AG08396 (cell line): Measurements from ENCODE around the gene GOLGA3.
"Not testable (repeated sequence)": the region's sequence is repeated elsewhere in the genome, so short reads cannot be mapped to it uniquely, and the experiment has no call there.

Experiments
- DNase-seq: peaks from one replicate; pipeline ENCODE4 v3.0.0; 2012; ENCODE audit warnings: low spot score, mixed read lengths

The GOLGA3 gene

GRCh38 chr12:132809391-132809790 lies 19.3 kb downstream of the GOLGA3 start:
- DNase-seq: not testable (repeated sequence)

- DNase-seq: no peak
Measured at GRCh38 chr12:132807295-132808092, 21.2 kb downstream of the GOLGA3 start.

GRCh38 chr12:132806857-132807256 lies 21.8 kb downstream of the GOLGA3 start:
- DNase-seq: no peak

GRCh38 chr12:132804426-132804861 lies 24.2 kb downstream of the GOLGA3 start:
- no peak for DNase-seq

GRCh38 chr12:132803888-132804287 lies 24.8 kb downstream of the GOLGA3 start:
- no peak for DNase-seq

GRCh38 chr12:132803125-132803524 lies 25.5 kb downstream of the GOLGA3 start:
- DNase-seq: no peak

GRCh38 chr12:132801741-132802140 lies 26.9 kb downstream of the GOLGA3 start:
- no peak for DNase-seq

GRCh38 chr12:132798836-132799235 lies 29.8 kb downstream of the GOLGA3 start:
- no peak for DNase-seq

GRCh38 chr12:132797820-132798570 lies 30.7 kb downstream of the GOLGA3 start:
- no peak for DNase-seq

- DNase-seq: no peak
Measured at GRCh38 chr12:132795847-132796246, 32.8 kb downstream of the GOLGA3 start.

GRCh38 chr12:132791940-132792339 lies 36.7 kb downstream of the GOLGA3 start:
- not testable (repeated sequence) for DNase-seq

GRCh38 chr12:132789099-132789471 lies 39.6 kb downstream of the GOLGA3 start:
- no peak for DNase-seq

GRCh38 chr12:132788375-132789098 lies 40.1 kb downstream of the GOLGA3 start:
- DNase-seq: peak; percentile 66

GRCh38 chr12:132787877-132788276 lies 40.8 kb downstream of the GOLGA3 start:
- DNase-seq: no peak

- DNase-seq: no peak
Measured at GRCh38 chr12:132786192-132786591, 42.5 kb downstream of the GOLGA3 start.

GRCh38 chr12:132784580-132784979 lies 44.1 kb downstream of the GOLGA3 start:
- no peak for DNase-seq

- DNase-seq: no peak
Measured at GRCh38 chr12:132783917-132784531, 44.6 kb downstream of the GOLGA3 start.

GRCh38 chr12:132781938-132782337 lies 46.7 kb downstream of the GOLGA3 start:
- DNase-seq: no peak

GRCh38 chr12:132779781-132780353 lies 48.8 kb downstream of the GOLGA3 start:
- no peak for DNase-seq

- DNase-seq: no peak
Measured at GRCh38 chr12:132777614-132778013, 51.1 kb downstream of the GOLGA3 start.

- DNase-seq: peak; percentile 63
Measured at GRCh38 chr12:132776816-132777568, 51.7 kb downstream of the GOLGA3 start.
